PC-9 (cell line): ENCODE results near the gene INVS.

Experiments used
- EZH2 ChIP-seq: fragments of 200-600 bp; sonication (generic); IDR thresholded peaks from 2 replicates; pipeline ENCODE4 v1.8.0; 2017; ENCODE audit warnings: antibody characterized with exemption, low read depth
- TF ChIP-seq, protein P1 (sequence below): fragments of 200-600 bp; sonication (generic); conservative IDR thresholded peaks from 2 replicates; pipeline ENCODE4 v1.6.1; 2017; ENCODE audit warnings: mixed run types, antibody characterized with exemption, mild to moderate bottlenecking, moderate library complexity

DNA sequence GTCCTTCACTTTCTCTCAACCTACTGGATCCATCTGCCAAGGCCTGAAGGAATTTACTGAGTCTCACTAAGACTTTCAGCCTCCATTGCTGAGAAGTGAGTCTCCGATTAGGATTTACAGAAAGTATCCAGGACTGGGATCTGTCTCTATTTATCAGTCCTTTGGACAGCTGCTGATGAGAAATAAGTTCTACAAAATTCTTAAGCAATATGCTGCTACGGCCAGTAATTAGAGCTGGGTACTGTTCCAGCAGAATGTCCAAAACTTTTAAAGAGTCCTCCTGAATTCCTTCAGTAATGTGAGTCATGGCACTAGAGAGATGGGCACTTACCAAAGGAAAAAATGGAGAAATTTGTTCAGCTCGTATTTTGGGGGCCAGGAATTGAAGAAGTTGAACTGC lies 247.8 kb downstream of the INVS start:
- TF ChIP-seq, protein P1, sequence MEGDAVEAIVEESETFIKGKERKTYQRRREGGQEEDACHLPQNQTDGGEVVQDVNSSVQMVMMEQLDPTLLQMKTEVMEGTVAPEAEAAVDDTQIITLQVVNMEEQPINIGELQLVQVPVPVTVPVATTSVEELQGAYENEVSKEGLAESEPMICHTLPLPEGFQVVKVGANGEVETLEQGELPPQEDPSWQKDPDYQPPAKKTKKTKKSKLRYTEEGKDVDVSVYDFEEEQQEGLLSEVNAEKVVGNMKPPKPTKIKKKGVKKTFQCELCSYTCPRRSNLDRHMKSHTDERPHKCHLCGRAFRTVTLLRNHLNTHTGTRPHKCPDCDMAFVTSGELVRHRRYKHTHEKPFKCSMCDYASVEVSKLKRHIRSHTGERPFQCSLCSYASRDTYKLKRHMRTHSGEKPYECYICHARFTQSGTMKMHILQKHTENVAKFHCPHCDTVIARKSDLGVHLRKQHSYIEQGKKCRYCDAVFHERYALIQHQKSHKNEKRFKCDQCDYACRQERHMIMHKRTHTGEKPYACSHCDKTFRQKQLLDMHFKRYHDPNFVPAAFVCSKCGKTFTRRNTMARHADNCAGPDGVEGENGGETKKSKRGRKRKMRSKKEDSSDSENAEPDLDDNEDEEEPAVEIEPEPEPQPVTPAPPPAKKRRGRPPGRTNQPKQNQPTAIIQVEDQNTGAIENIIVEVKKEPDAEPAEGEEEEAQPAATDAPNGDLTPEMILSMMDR: no peak
- no peak for TF ChIP-seq EZH2
